HCT116 (cell line): ENCODE data around the gene TLR4. TPM values are rescaled to one million over a fixed set of nuclear protein-coding genes. Genes with fewer than 3 reads are reported as not detected.

ENCODE experiments used
- ATAC-seq: fragments of 200-7000 bp; cut with Tn5 transposase; 2 replicates; pipeline ENCODE4 v1.9.1; 2020; ENCODE audit warnings: mild to moderate bottlenecking, moderate library complexity
- BruUV-seq: library from RNA; stranded (reverse); fragments of 400-500 nt; replicated peaks from 2 replicates; lab custom pipeline; 2021; lab: Mats Ljungman, UMichigan
- CTCF ChIA-PET: fragments of 300-600 bp; sonication (Branson Sonifier 250); formaldehyde crosslinking; loops from one replicate; lab custom pipeline; 2021; ENCODE audit warnings: antibody characterized with exemption; lab: Charles Lee
- POLR2A ChIA-PET: fragments of 300-600, 350-600 bp; sonication (Branson Sonifier 250); formaldehyde crosslinking; loops from one replicate; lab custom pipeline; 2021; ENCODE audit warnings: antibody characterized with exemption; lab: Charles Lee
- RAD21 ChIA-PET, 2 experiments: fragments of 300-600 bp; sonication (Branson Sonifier 250); formaldehyde crosslinking; loops; one replicate each; lab custom pipeline; 2023; ENCODE audit warnings: low total read pairs in 2 of 2; ENCODE audit not compliant: uncharacterized antibody in 2 of 2, unreplicated experiment in 2 of 2, low non-redundant PET in 1 of 2; lab: Charles Lee
- DNase-seq: peaks from one replicate; pipeline ENCODE4 v3.0.0-alpha.2; 2010; ENCODE audit warnings: low read depth, low spot score
- H2AFZ ChIP-seq: fragments of 200-600 bp; shearing (Covaris generic), sonication (generic); 2 replicates; pipeline ENCODE4 v1.6.1; 2017; ENCODE audit warnings: low read depth, mixed run types, mixed read lengths, antibody characterized with exemption, low read length; ENCODE audit not compliant: poor library complexity, severe bottlenecking
- H3K27ac ChIP-seq: 2 replicates; pipeline ENCODE4 v1.5.1; 2012; ENCODE audit warnings: low read depth, low read length
- H3K27me3 ChIP-seq: fragments of 200-600 bp; sonication (generic); 2 replicates; pipeline ENCODE4 v1.6.1; 2016; ENCODE audit warnings: mixed run types, low read length, mixed read lengths; ENCODE audit not compliant: insufficient read depth
- H3K36me3 ChIP-seq, 2 experiments: fragments of 200-500 bp in 1 of 2; fragments of 200-600 bp in 1 of 2; sonication (Bioruptor generic) in 1 of 2; sonication (generic) in 1 of 2; 2 replicates each; pipeline versions ENCODE4 v1.5.1 to v1.6.1; 2014 to 2016; ENCODE audit warnings: low read length in 2 of 2, inconsistent platforms in 1 of 2, mixed read lengths in 1 of 2, mixed run types in 1 of 2; ENCODE audit not compliant: insufficient read depth in 2 of 2, control insufficient read depth in 1 of 2
- H3K4me1 ChIP-seq, 2 experiments: fragments of 200-600 bp in 1 of 2; sonication (generic) in 1 of 2; 2 replicates each; pipeline versions ENCODE4 v1.5.1 to v1.6.1; 2012 to 2017; ENCODE audit warnings: low read length in 2 of 2, inconsistent platforms in 1 of 2, mild to moderate bottlenecking in 1 of 2, mixed read lengths in 1 of 2, mixed run types in 1 of 2, moderate library complexity in 1 of 2; ENCODE audit not compliant: insufficient read depth in 2 of 2, control insufficient read depth in 1 of 2
- H3K4me2 ChIP-seq: fragments of 200-600 bp; sonication (generic); 2 replicates; pipeline ENCODE4 v1.6.1; 2017; ENCODE audit warnings: mixed run types, low read length, mixed read lengths
- H3K4me3 ChIP-seq, 2 experiments: fragments of 200-600 bp in 1 of 2; sonication (generic) in 1 of 2; replicated peaks in 1 of 2; 2 replicates each; pipeline ENCODE4 v1.5.1; 2011 to 2016; ENCODE audit warnings: low read length in 2 of 2, control low read depth in 1 of 2, low read depth in 1 of 2, mild to moderate bottlenecking in 1 of 2, mixed read lengths in 1 of 2, mixed run types in 1 of 2
- H3K79me2 ChIP-seq: fragments of 200-600 bp; sonication (generic); 2 replicates; pipeline ENCODE4 v1.6.1; 2017; ENCODE audit warnings: mild to moderate bottlenecking, mixed run types, low read length, moderate library complexity, mixed read lengths; ENCODE audit not compliant: insufficient read depth
- H3K9ac ChIP-seq: fragments of 200-600 bp; sonication (generic); 2 replicates; pipeline ENCODE4 v1.6.1; 2016; ENCODE audit warnings: low read length, mixed read lengths
- H3K9me2 ChIP-seq: fragments of 200-600 bp; sonication (generic), shearing (Covaris generic); 2 replicates; pipeline ENCODE4 v1.6.1; 2017; ENCODE audit warnings: mixed run types, mild to moderate bottlenecking, moderate library complexity; ENCODE audit not compliant: insufficient read depth
- H3K9me3 ChIP-seq, 2 experiments: fragments of 200-500 bp in 1 of 2; fragments of 200-600 bp in 1 of 2; sonication (Bioruptor generic) in 1 of 2; sonication (generic) in 1 of 2; 2 replicates each; pipeline ENCODE4 v1.6.1; 2014 to 2017; ENCODE audit warnings: low read length in 2 of 2, mixed read lengths in 2 of 2, inconsistent platforms in 1 of 2, low read depth in 1 of 2, mild to moderate bottlenecking in 1 of 2, mixed run types in 1 of 2, moderate library complexity in 1 of 2; ENCODE audit not compliant: control insufficient read depth in 1 of 2, insufficient read depth in 1 of 2
- H4K20me1 ChIP-seq: fragments of 200-600 bp; sonication (generic), shearing (Covaris generic); 2 replicates; pipeline ENCODE4 v1.6.1; 2017; ENCODE audit warnings: mixed run types, mild to moderate bottlenecking, moderate library complexity; ENCODE audit not compliant: insufficient read depth
- ATF3 ChIP-seq: IDR thresholded peaks from 2 replicates; pipeline ENCODE4 v1.6.1; 2012
- CTCF ChIP-seq, 3 experiments: fragments of 200-600 bp in 1 of 3; sonication (generic) in 1 of 3; IDR thresholded peaks in 2 of 3; conservative IDR thresholded peaks in 1 of 3; 2 replicates each; pipeline ENCODE4 v1.5.1; 2012 to 2017; ENCODE audit warnings: low read depth in 2 of 3, low read length in 2 of 3, antibody characterized with exemption in 1 of 3, borderline replicate concordance in 1 of 3, control low read depth in 1 of 3, mild to moderate bottlenecking in 1 of 3, mixed read lengths in 1 of 3, mixed run types in 1 of 3, moderate library complexity in 1 of 3; ENCODE audit not compliant: insufficient read depth in 1 of 3
- EZH2phosphoT487 ChIP-seq: fragments of 200-600 bp; IDR thresholded peaks from 2 replicates; pipeline ENCODE4 v1.6.1; 2018; ENCODE audit warnings: antibody characterized with exemption, borderline replicate concordance
- FOSL1 ChIP-seq: IDR thresholded peaks from 2 replicates; pipeline ENCODE4 v1.6.1; 2012; ENCODE audit warnings: low read depth
- POLR2AphosphoS5 ChIP-seq: IDR thresholded peaks from 2 replicates; pipeline ENCODE4 v1.6.1; 2011; ENCODE audit warnings: mild to moderate bottlenecking, low read depth, low read length, moderate library complexity
- RAD21 ChIP-seq: IDR thresholded peaks from 2 replicates; pipeline ENCODE4 v1.6.1; 2012; ENCODE audit warnings: low read depth, mild to moderate bottlenecking
- SIN3A ChIP-seq: IDR thresholded peaks from 2 replicates; pipeline ENCODE4 v1.6.1; 2012; ENCODE audit warnings: low read depth
- TCF7L2 ChIP-seq: IDR thresholded peaks from 2 replicates; pipeline ENCODE4 v1.7.0; 2011; ENCODE audit warnings: borderline replicate concordance, inconsistent platforms; ENCODE audit not compliant: insufficient read depth, insufficient read length; ENCODE audit errors: extremely low read depth
- ZBTB33 ChIP-seq: IDR thresholded peaks from 2 replicates; pipeline ENCODE4 v1.6.1; 2011; ENCODE audit warnings: mild to moderate bottlenecking, low read length, moderate library complexity; ENCODE audit not compliant: insufficient replicate concordance; ENCODE audit errors: extremely low read depth
- ZNF274 ChIP-seq: fragments of 200-500 bp; sonication (Bioruptor generic); IDR thresholded peaks from 2 replicates; pipeline ENCODE4 v1.6.1; 2014; ENCODE audit warnings: mild to moderate bottlenecking, low read depth, low read length, inconsistent platforms
- intact Hi-C: fragments of 100-400 bp; cut with micrococcal nuclease; formaldehyde crosslinking; loops from 2 replicates; pipeline ENCODE4 v1.10.0; 2022
- total RNA-seq: library from RNA; stranded (reverse); gene quantifications from one replicate; pipeline ENCODE4 v1.2.1, GENCODE V29; 2021; ENCODE audit not compliant: unreplicated experiment
- TF ChIP-seq, protein P1 (sequence below): IDR thresholded peaks from 2 replicates; pipeline ENCODE4 v1.6.1; 2012; ENCODE audit warnings: low read depth

Gene TLR4
- total RNA-seq, 1 experiment from 2014 or later: 0.10 TPM

DNA sequence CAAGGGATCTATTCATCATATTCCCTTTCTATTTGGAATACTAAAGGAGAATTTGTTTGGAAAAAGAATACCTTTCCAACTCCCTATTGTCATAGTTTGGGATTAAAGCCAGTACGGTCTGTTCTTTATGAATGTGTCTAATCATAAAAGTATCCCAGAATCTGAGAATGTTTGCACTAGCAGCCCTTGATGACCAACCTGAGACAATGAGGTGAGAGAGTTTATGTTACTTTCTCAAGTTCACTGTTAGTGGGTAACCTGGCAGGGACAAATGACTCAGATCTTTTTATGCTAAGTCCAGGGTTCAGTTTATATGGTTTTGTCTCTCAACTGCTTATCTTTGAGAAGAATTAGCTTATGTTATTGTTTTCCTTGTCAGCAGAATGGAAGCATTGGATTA, 25.3 kb upstream of the TLR4 start:
- Histone ChIP-seq H3K4me1 (no peaks in the 10 kb centered on the region), H3K27me3 (no peaks in the 10 kb centered on the region), H4K20me1 (no peaks in the 10 kb centered on the region), H3K9ac (no peak overlapping the region), H3K79me2 (no peaks in the 10 kb centered on the region), H3K9me3 (peaks cover 4 to 14% of the 10 kb centered on the region in 2 experiments; a peak in 1 of 4 replicates), H3K4me3 (no peak overlapping the region), H3K27ac (no peak overlapping the region), H2AFZ (no peak overlapping the region), H3K4me2 (no peak overlapping the region), H3K36me3 (no peaks in the 10 kb centered on the region), H3K9me2 (no peaks in the 10 kb centered on the region)
- intact Hi-C loops: no loop called here
- CTCF ChIA-PET: no interaction called here
- POLR2A ChIA-PET: no interaction called here
- ATAC-seq: no peak
- no peak for DNase-seq
- RAD21 ChIA-PET: no interaction called here
- no TSS peak for BruUV-seq
- TF ChIP-seq ATF3 (no peak), CTCF (IDR thresholded peaks at IDR 0.05 in 2 of 3, conservative IDR thresholded peaks at IDR 0.05 in 1 of 3; ENCODE audit: borderline replicate concordance in 1 of 3, insufficient read depth in 1 of 3, low read depth in 2 of 3, low read length in 2 of 3) (no peak), POLR2AphosphoS5 (no peak), RAD21 (no peak), ZBTB33 (no peak), EZH2phosphoT487 (no peak), SIN3A (no peak), ZNF274 (no peak), FOSL1 (no peak), TCF7L2 (no peak)
- TF ChIP-seq, protein P1, sequence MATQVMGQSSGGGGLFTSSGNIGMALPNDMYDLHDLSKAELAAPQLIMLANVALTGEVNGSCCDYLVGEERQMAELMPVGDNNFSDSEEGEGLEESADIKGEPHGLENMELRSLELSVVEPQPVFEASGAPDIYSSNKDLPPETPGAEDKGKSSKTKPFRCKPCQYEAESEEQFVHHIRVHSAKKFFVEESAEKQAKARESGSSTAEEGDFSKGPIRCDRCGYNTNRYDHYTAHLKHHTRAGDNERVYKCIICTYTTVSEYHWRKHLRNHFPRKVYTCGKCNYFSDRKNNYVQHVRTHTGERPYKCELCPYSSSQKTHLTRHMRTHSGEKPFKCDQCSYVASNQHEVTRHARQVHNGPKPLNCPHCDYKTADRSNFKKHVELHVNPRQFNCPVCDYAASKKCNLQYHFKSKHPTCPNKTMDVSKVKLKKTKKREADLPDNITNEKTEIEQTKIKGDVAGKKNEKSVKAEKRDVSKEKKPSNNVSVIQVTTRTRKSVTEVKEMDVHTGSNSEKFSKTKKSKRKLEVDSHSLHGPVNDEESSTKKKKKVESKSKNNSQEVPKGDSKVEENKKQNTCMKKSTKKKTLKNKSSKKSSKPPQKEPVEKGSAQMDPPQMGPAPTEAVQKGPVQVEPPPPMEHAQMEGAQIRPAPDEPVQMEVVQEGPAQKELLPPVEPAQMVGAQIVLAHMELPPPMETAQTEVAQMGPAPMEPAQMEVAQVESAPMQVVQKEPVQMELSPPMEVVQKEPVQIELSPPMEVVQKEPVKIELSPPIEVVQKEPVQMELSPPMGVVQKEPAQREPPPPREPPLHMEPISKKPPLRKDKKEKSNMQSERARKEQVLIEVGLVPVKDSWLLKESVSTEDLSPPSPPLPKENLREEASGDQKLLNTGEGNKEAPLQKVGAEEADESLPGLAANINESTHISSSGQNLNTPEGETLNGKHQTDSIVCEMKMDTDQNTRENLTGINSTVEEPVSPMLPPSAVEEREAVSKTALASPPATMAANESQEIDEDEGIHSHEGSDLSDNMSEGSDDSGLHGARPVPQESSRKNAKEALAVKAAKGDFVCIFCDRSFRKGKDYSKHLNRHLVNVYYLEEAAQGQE: no peak
